ENCODE data around the gene RNASE11.

DNA sequence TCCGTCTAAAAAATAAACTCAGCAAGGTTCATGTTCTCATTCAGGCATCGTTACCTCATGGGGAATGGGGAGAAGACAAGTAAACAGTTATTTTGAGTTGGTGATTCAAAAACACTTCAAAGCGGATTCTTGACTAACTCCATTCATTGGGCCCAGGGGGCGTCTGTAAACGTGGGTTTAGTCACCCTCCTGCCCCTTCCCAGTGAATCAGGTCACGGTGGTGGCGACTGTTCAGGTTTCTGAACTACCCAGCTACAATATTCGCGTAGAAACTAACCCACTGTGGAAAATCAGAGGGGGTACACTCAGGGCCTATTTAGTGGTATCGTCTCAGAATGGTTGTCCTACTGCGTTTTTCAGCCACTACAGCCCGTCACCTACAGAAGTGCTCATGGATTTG lies 38.5 kb upstream of the RNASE11 start:
- TF ChIP-seq, protein P1, sequence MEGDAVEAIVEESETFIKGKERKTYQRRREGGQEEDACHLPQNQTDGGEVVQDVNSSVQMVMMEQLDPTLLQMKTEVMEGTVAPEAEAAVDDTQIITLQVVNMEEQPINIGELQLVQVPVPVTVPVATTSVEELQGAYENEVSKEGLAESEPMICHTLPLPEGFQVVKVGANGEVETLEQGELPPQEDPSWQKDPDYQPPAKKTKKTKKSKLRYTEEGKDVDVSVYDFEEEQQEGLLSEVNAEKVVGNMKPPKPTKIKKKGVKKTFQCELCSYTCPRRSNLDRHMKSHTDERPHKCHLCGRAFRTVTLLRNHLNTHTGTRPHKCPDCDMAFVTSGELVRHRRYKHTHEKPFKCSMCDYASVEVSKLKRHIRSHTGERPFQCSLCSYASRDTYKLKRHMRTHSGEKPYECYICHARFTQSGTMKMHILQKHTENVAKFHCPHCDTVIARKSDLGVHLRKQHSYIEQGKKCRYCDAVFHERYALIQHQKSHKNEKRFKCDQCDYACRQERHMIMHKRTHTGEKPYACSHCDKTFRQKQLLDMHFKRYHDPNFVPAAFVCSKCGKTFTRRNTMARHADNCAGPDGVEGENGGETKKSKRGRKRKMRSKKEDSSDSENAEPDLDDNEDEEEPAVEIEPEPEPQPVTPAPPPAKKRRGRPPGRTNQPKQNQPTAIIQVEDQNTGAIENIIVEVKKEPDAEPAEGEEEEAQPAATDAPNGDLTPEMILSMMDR (IDR thresholded peaks at IDR 0.05; ENCODE audit: extremely low read depth in 1 of 2, insufficient read depth in 1 of 2, low read depth in 1 of 2, low read length in 2 of 2) = no peak
- TF ChIP-seq POLR2AphosphoS5 (IDR thresholded peaks at IDR 0.05; ENCODE audit: insufficient read depth, low read depth, low read length) (no peak), EZH2 (IDR thresholded peaks at IDR 0.05; ENCODE audit: borderline replicate concordance, low read depth, low read length, severe bottlenecking) (no peak), POLR2A (IDR thresholded peaks at IDR 0.05; ENCODE audit: low read depth, low read length) (no peak)
- TF ChIP-seq, protein P2, sequence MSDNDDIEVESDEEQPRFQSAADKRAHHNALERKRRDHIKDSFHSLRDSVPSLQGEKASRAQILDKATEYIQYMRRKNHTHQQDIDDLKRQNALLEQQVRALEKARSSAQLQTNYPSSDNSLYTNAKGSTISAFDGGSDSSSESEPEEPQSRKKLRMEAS (IDR thresholded peaks at IDR 0.05; ENCODE audit: insufficient read depth, insufficient read length) = no peak
